ENCODE measurements around the gene ULBP3.

DNA sequence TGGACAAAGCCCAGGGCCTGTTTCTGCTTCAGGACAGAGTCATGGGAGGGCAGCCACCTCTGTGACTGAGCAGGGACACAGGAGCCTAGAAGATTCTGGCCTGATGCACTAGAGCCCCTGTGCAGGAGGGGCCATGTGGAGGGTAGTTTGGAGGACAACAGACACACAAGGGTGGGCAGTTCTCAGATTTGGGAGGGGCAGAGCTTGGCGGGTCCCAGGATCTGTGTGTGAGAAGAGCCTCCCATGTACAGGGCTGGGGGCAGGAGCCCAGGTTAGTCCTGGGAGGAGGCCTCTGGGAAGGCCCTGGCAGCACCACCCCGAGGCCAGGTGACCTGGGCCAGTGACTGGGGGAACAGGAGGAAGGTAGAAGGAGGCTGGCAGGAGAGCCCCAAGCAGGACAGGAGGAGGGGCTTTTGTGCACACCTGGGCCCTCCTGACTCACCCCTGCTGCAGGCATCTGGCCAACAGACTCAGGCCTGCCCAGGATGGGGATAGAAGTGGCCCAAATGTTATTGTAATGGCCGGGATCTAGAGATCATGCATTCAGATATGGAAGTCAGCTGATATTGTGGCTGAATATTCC is 1.4 kb upstream of the ULBP3 start:
- TF ChIP-seq, protein P1, sequence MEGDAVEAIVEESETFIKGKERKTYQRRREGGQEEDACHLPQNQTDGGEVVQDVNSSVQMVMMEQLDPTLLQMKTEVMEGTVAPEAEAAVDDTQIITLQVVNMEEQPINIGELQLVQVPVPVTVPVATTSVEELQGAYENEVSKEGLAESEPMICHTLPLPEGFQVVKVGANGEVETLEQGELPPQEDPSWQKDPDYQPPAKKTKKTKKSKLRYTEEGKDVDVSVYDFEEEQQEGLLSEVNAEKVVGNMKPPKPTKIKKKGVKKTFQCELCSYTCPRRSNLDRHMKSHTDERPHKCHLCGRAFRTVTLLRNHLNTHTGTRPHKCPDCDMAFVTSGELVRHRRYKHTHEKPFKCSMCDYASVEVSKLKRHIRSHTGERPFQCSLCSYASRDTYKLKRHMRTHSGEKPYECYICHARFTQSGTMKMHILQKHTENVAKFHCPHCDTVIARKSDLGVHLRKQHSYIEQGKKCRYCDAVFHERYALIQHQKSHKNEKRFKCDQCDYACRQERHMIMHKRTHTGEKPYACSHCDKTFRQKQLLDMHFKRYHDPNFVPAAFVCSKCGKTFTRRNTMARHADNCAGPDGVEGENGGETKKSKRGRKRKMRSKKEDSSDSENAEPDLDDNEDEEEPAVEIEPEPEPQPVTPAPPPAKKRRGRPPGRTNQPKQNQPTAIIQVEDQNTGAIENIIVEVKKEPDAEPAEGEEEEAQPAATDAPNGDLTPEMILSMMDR (IDR thresholded peaks at IDR 0.05), result no peak
- TF ChIP-seq EP300 (IDR thresholded peaks at IDR 0.05) (no peak), POLR2AphosphoS5 (IDR thresholded peaks at IDR 0.05) (no peak), POLR2A (IDR thresholded peaks at IDR 0.05) (no peak)

Data from gastroesophageal sphincter (tissue), 3 donors.